ENCODE data around the gene DLG4. TPM values are rescaled to one million over a fixed set of nuclear protein-coding genes. Genes with fewer than 3 reads are reported as not detected.

Gene DLG4
- total RNA-seq, 1 donor from 2014 or later = 14.0 TPM

- peak; percentile 89 for DNase-seq
- H3K27me3 ChIP-seq (ENCODE audit: low read depth) = no peaks in the 10 kb centered on the region
- peaks cover 15% of the 10 kb centered on the region for H3K4me1 ChIP-seq
- peak overlapping the region; percentile 70 for H3K4me3 ChIP-seq
- no peaks in the 10 kb centered on the region for H3K9me3 ChIP-seq (replicated peaks)
- intact Hi-C loops (cut with micrococcal nuclease) = no loop called here
- TF ChIP-seq CTCF (IDR thresholded peaks at IDR 0.05; ENCODE audit: borderline replicate concordance) = no peak
- peak overlapping the region; percentile 72 for H3K27ac ChIP-seq (replicated peaks)
- H3K36me3 ChIP-seq = peaks cover 25% of the 10 kb centered on the region
Measured at GRCh38 chr17:7204828-7205461, 14.7 kb downstream of the DLG4 start.

GRCh38 chr17:7204336-7204735 is 15.3 kb downstream of the DLG4 start:
- Histone ChIP-seq H3K9me3 (replicated peaks) (no peaks in the 10 kb centered on the region), H3K36me3 (peaks cover 25% of the 10 kb centered on the region)

GRCh38 chr17:7203391-7203790 is 16.2 kb downstream of the DLG4 start:
- Histone ChIP-seq H3K4me3 (no peak overlapping the region), H3K9me3 (replicated peaks) (no peaks in the 10 kb centered on the region), H3K27ac (replicated peaks) (no peak overlapping the region), H3K36me3 (peaks cover 25% of the 10 kb centered on the region), H3K27me3 (ENCODE audit: low read depth) (no peaks in the 10 kb centered on the region), H3K4me1 (peaks cover 15% of the 10 kb centered on the region)
- intact Hi-C loops (cut with micrococcal nuclease) = no loop called here
- DNase-seq = peak; percentile 14
- no peak for TF ChIP-seq CTCF (IDR thresholded peaks at IDR 0.05; ENCODE audit: borderline replicate concordance)

More at GRCh38 chr17:7204336-7204735, 15.3 kb downstream of the DLG4 start:
- intact Hi-C loops (cut with micrococcal nuclease) = no loop called here
- no peaks in the 10 kb centered on the region for H3K27me3 ChIP-seq (ENCODE audit: low read depth)
- no peak for DNase-seq
- peak overlapping the region; percentile 70 for H3K4me3 ChIP-seq
- H3K27ac ChIP-seq (replicated peaks) = peak overlapping the region; percentile 72
- TF ChIP-seq CTCF (IDR thresholded peaks at IDR 0.05; ENCODE audit: borderline replicate concordance) = no peak
- peaks cover 15% of the 10 kb centered on the region for H3K4me1 ChIP-seq

GRCh38 chr17:7196651-7197401 is 22.8 kb downstream of the DLG4 start:
- intact Hi-C loops (cut with micrococcal nuclease) = no loop called here
- no peak for TF ChIP-seq CTCF (IDR thresholded peaks at IDR 0.05; ENCODE audit: borderline replicate concordance)

GRCh38 chr17:7195971-7196370 is 23.7 kb downstream of the DLG4 start:
- H3K36me3 ChIP-seq = peaks cover 42% of the 10 kb centered on the region
- H3K4me1 ChIP-seq = no peaks in the 10 kb centered on the region
- H3K27ac ChIP-seq (replicated peaks) = no peak overlapping the region
- no peaks in the 10 kb centered on the region for H3K27me3 ChIP-seq (ENCODE audit: low read depth)
- TF ChIP-seq CTCF (IDR thresholded peaks at IDR 0.05; ENCODE audit: borderline replicate concordance) = no peak
- intact Hi-C loops (cut with micrococcal nuclease) = no loop called here
- H3K4me3 ChIP-seq = no peak overlapping the region
- DNase-seq = no peak
- no peaks in the 10 kb centered on the region for H3K9me3 ChIP-seq (replicated peaks)

More at GRCh38 chr17:7196651-7197401, 22.8 kb downstream of the DLG4 start:
- H3K9me3 ChIP-seq (replicated peaks) = no peaks in the 10 kb centered on the region
- no peaks in the 10 kb centered on the region for H3K4me1 ChIP-seq
- no peak for DNase-seq
- peaks cover 49% of the 10 kb centered on the region for H3K36me3 ChIP-seq
- no peak overlapping the region for H3K27ac ChIP-seq (replicated peaks)
- H3K4me3 ChIP-seq = no peak overlapping the region
- H3K27me3 ChIP-seq (ENCODE audit: low read depth) = no peaks in the 10 kb centered on the region

All from left ventricle myocardium inferior (tissue), 1 donor.